UCSD-AML1 (cell line): ENCODE measurements around the gene CIC.

ENCODE experiments used
- DNase-seq: peaks from one replicate; lab custom pipeline; 2025; ENCODE audit not compliant: unreplicated experiment; lab: John Stamatoyannopoulos, UW

CIC gene

GRCh38 chr19:42242512-42243409, 26.3 kb upstream of the CIC start, which contains the start of gene GSK3A:
TSS of gene GSK3A (minus strand) at chr19:42242602. CDS start at chr19:42242465, 137 bp downstream.
- DNase-seq, result peak; percentile 100

GRCh38 chr19:42244347-42245220, 24.5 kb upstream of the CIC start:
- DNase-seq, result peak; percentile 94

GRCh38 chr19:42245231-42245630, 23.8 kb upstream of the CIC start:
- DNase-seq, result no peak

GRCh38 chr19:42246143-42246921, 22.7 kb upstream of the CIC start:
- DNase-seq, result peak; percentile 31

GRCh38 chr19:42246922-42247639, 22.0 kb upstream of the CIC start:
- no peak for DNase-seq

GRCh38 chr19:42247640-42248199, 21.3 kb upstream of the CIC start:
- DNase-seq, result no peak

- DNase-seq, result no peak
These were observed 20.5 kb upstream of the CIC start for GRCh38 chr19:42248270-42249148.

GRCh38 chr19:42249149-42249750, 19.8 kb upstream of the CIC start:
- no peak for DNase-seq

- no peak for DNase-seq
These were observed 19.3 kb upstream of the CIC start for GRCh38 chr19:42249769-42250168.

GRCh38 chr19:42250183-42250665, 18.8 kb upstream of the CIC start:
- DNase-seq, result no peak

- no peak for DNase-seq
These were observed 18.2 kb upstream of the CIC start for GRCh38 chr19:42250666-42251531.

- no peak for DNase-seq
These were observed 17.3 kb upstream of the CIC start for GRCh38 chr19:42251572-42252358.

- DNase-seq, result peak; percentile 31
These were observed 16.4 kb upstream of the CIC start for GRCh38 chr19:42252365-42253244.

- peak; percentile 81 for DNase-seq
These were observed 15.6 kb upstream of the CIC start for GRCh38 chr19:42253245-42254088.
